GM18909 (cell line): ENCODE data around the gene SLC49A4.

Experiments used
- ATAC-seq: cut with Tn5 transposase; IDR thresholded peaks from one replicate; pipeline ENCODE4 v1.9.1; 2021; ENCODE audit warnings: mild to moderate bottlenecking; ENCODE audit not compliant: unreplicated experiment, poor library complexity

The SLC49A4 gene

DNA sequence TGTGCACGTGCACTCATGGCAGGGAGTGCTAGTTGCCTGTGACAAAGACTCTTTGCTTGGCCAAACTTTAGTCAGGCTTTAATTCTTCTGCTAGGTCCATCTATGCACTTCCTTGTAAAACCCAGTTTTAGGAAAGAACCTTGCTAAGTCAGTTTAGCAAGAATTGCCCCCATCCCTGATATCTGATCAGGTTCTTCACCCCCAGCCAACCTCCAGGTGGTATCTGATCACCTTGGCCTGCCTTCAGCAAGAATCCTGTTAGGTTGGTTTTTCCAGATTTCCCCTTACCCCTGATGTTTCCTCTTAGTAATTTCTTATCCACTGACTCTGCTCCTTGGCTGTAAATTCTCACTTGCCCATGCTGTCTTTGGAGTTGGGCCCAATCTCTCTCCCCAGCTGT is 9.6 kb upstream of the SLC49A4 start:
- ATAC-seq: no peak

DNA sequence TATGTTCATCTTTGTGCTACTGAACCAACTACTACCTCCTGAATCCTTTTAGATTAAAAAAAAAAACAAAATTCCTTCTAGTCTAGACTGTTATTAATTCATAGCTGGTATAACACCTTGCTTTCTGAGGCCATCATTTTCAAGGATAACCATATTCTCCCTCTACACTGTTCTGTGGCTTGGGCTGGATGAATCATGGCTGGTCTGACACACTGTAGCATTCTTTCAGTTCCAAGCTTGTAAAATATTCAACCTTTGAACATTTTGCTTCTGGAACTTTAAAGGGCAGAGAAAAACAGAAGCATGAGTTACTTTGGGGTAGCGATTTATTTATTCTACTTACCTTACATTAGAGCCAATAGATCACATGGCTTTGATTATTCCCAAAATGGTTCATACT is 8.8 kb upstream of the SLC49A4 start:
- ATAC-seq: no peak

DNA sequence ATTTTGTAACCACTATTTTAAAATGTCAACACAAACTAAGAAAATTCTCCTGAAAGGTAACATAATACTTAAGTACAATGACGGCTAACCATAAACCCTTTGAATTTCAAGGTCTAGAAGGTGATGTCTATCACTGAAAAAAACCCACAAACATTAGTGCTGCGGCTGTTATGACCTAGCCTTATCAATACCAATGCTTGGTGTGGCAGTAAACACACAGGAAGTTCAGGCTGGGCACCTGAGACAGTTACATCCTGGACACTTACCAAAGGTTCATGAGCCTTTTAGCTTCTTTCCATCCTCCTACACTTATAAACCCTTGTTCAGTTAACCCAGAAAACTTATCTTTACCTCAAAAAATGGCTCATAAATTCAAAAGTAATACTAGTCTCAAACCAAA is 7.0 kb upstream of the SLC49A4 start:
- ATAC-seq: no peak

DNA sequence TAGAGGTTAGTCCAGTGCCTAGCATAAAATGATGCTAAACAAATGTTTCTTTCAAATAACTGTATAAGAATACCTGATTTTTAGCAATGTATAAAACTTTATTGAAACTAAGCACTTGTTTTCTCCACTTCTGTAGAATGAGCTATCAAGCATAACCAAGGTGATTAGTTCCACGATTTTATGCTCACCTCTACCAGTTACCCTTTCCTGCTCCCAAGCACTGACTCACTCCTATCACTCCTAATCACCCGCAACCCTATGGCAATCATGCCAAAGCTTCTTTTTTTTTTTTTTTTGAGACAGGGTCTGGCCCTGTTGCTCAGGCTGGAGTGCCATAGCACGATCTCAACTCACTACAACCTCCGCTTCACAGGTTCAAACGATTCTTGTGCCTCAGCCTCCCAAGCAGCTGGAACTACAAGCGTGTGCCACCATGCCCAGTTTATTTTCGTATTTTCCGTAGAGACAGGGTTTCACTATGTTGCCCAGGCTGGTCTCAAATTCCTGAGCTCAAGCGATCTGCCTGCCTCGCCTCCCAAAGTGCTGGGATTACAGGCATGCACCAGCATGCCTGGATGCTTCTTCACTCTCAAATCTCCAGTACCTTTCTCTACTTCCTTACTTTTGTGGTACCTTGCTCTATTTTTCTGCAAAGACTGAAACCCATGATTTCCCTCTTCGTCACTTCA is 5.1 kb upstream of the SLC49A4 start:
- ATAC-seq: no peak

DNA sequence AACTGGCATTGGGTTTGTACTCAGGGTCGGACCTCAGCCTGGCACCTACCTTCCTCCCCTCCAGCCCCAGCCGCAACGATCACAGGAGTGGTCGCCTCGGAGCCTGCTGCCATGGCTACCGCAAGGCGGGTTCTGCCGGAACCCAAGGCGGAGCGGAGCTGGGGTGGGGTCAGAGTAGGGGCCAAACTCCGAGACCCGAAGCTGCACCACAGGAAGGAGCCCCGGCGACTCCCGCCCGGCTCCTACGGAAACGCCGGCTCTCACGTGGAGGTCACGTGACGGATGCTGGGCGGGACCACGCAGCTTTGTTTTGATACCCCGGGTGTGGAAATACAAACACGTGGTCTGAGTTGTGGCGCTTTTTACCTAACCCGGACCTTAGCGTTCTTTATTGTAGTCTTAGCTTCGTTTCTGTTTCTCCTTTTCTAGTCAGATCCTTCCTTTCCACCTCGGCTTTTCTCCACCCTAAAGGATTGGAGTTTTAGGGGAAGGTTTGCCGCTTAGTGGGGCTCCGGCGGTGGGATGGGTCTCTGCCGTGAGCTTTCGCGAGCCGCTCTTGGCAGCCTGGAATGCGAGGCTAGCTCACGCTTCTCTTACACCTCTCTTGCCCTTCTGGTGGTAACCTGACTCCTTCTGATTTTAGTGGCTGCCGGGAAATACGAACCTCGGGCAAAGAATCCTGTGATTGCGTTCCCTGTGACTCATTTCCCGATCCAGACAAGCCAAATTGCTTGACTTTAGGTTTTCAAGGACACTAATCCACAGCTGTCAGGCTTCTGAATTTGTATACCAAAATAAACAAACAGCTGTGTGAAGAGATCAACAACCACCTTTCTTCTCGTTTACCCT is 1.1 kb upstream of the SLC49A4 start, which contains the start of gene HSPBAP1:
Gene HSPBAP1, minus strand, starts transcription at position 264 of the 849 bp plus-strand sequence. Its CDS starts 151 bp downstream, at position 113.
- peak; percentile 65 for ATAC-seq

DNA sequence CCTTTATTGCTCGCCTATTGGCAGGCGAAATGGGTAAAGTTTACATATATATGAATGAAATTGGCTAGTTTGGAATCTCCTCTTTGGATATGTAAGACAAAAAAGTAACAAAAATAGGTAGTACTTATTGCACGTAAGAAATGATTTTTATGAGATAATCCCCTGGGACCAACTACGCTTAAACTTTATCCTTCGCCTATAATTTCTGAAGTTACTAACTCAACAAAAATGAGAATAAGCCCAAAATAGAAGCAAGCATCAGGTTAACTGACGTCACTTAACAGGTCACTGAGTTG is 438 bp upstream of the SLC49A4 start:
- ATAC-seq: no peak

DNA sequence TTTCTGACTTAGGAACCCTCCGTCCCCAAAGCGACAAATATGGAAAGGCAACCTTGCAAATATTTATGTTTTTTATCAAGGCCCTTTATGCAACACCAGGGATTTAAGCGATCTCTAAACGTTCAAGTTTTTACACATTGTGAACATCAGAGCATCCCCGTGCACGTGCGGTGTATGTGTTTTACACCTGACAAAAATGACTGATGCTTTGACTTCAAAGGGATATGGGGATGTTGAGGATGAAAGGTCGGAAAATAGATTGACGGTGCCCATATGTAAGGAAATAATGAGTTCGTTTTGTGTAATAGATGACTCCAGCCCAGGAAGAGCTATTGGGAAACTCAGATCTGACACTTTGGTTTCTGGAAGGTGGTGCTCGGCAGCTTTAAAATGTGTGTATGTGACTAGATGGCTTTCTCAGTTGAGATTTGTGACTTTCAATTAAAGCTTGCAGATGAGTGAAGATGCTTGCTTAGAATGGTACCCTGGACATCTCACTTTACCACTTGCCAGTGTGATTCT is 866 bp downstream of the SLC49A4 start:
- ATAC-seq: no peak

DNA sequence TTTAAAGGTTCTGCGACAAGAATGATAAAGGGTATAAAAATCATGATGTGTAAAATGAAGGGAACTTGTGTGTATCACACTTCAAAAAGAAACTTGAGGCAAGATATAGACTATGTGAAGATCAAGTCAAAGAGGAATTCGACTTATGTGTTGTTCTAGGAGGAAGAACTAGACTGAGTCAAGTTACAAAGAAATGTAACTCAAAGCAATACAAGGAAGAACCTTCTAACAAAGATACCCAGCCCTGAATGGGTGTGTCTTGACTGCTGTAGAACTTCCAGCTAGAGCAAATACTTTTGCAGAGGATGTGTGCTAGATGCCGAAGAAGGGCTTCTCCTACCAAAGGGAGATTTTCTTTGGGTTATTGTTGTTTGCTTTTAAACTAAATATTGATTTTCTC is 2.4 kb downstream of the SLC49A4 start:
- no peak for ATAC-seq

DNA sequence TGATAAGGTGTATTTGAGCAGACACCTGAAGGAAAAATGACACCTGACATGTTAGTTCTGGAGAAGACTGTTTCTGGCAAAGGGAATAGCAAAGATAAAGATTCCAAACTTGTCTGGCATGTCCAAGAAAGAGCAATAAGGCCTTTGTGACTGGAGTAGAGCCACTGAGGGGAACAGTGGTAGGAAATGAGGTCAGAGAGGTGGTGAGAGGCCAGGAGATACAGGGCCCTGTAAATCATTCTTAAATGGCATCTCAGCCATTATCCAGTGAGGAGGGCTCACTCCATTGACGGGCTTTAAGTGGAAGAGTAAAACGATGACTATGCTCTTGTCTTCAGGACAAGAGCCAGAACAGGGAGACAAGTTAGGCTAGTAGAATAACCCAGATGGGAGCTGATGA is 4.5 kb downstream of the SLC49A4 start:
- no peak for ATAC-seq

DNA sequence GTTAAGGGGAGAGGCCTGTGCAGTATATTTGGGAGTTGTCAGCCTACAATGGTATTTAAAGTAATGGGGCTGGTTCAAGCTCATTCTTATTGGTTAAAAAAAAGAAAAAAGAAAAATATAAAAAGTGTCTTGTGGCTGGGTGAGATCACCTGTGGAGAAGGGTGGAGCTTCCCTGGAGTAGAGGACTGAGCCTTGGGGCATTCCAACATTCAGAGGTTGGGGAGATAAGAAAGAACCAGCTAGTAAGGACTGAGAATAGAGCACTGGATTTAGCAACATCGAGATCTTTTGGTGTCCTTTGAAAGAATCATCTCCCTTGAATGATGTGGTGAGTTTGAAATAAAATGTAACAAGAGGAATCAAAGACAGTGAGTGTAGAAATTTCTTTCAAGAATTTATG is 5.2 kb downstream of the SLC49A4 start:
- ATAC-seq: no peak

DNA sequence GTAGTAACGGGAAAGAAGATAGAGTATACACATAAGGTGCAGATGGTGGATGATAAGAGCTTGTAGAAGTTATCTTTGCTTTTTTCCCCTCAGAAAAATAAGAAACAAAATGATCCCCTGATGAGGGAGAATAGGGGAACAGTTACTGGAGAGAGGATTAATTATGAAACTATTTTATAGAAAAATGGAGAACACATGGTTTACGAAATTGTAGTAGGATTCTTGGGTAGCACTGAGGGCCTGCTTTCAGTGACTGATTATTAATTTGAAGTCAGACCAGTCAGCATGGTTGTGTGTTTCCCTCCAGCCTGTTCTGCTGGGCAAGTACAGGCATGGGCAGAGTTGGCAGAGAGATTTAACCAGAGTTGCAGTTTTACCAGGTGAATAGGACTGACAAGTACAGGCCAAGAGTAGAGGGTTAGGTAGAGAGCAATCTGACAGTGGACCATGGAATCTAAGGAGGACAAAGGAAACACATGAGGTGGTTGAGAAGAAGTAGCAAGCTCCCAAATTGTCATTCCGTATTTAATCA is 5.9 kb downstream of the SLC49A4 start:
- no peak for ATAC-seq

DNA sequence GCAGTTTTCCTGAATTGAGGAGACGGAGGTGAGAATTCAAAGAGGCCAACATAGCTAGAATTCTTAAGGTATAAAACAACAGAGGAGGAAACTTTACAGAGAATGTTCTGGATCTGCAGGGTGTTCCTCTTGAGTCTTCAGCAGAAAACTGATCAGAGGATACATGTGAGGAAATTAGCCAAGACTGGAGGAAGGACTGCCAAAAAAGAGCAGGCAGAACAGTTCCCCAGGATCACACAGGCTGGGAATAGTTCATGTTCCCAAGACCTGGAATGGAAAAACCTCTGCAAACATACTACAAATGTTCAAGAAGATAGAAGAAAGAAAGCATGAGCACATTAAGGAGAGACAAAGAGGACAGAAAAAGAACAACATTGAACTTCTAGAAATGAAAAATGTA is 7.5 kb downstream of the SLC49A4 start:
- ATAC-seq: no peak

DNA sequence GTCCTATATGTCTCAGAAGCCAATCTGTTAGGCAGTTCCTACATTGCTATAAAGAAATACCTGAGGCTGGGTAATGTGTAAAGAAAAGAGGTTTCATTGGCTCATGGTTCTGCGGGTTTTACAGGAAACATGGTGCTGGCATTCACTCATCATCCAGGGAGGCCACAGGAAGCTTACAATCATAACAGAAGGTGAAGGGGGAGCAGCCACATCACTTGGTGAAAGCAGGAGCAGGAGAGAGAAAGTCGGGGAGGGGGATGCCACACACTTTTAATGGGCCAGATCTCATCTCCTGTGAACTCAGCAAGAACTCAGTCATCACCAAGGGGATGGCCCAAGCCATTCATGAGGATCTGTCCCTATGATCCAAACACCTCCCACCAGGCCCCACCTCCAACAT is 9.1 kb downstream of the SLC49A4 start:
- ATAC-seq: no peak

DNA sequence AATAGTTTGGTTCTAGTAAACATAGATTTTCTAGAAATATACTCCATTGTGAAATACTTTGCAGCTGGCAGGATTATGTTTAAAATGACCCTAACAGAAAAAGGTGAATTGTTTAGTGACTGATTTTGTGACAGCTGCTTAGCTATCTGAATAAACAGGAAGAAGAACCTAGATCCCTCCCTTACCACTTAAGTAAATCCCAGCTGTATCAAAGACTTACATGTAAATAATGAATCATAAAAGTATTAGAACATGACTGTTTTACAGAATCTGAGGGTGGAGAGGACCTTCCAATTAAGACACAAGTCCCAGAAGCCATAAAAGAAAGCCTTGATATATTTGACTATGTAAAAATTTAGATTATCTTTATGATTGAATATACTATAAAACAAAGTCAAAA is 15.9 kb downstream of the SLC49A4 start:
- ATAC-seq: no peak

DNA sequence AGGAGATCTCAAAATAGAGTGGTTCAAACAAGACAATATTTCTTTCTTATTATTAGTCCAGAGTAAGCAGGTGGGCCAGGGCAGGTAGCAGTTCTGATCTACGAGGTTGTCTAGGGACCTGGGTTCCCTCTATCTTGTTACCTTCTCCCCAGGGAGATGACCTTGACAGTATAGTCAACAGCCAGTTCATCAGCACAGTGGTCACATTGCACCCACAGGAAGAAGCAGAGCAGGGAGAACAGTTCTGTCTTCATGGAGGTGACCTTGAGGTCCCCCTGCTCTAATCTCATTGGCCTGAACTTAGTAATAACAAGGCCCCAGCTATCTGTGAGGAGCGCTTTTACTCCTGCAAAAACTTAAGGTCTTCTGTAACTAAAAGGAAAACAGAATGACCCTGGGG is 21.7 kb downstream of the SLC49A4 start:
- no peak for ATAC-seq

DNA sequence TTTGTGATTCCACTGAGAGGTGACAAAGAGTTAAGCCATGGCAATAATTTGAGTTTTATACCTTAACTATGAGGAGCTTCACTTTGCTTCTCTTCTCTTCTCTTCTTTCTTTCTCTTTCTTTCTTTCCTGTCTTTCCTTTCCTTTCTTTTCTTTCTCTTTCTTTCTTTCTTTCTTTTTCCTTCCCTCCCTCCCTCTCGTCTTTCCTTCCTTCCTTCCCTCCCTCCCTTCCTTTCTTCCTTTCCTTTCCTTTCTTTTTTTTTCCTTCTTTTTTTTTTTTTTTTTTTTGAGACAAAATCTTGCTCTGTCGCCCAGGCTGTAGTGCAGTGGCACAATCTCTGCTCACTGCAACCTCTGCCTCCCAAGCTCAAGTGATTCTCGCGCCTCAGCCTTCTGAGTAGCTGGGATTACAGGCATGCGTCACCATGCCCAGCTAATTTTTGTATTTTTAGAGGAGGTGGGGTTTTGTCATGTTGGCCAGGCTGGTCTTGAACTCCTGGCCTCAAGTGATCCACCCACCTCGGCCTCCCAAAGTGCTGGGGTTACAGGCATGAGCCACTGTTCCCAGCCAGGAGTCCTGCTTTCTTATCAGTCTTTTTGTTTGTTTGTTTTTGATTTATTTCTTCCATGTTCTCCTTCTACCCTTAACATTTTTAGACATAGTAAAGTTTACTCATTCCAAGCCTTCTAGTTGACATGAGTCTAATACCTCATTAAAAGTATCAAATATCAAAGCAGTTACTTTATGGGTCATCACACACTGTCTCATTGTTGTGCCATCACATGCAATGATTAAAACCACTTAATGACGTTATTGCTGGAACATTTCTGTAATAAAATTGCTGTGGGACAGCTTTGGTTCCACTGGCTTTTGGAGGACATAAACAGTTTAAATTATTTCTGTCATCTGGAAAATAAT is 29.9 kb downstream of the SLC49A4 start:
- no peak for ATAC-seq

DNA sequence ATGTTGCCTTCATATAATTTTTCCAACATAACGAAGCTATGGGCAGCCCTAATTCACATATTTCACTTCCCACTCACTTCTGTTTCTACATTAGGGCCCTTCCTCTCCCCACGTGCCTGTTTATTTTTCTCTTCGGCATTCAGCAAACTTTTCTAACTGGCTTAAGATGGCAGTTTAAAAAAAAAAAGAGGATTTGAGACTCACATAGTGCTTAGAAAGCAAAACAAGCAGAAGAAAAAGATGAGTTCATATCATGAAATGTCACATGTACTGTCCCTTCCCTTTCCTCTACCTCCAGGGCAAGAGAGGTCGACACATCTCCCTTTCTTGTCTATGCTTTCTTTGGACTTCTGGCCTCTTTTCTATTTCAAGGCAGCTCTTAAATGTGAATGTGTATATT is 30.6 kb downstream of the SLC49A4 start:
- no peak for ATAC-seq

DNA sequence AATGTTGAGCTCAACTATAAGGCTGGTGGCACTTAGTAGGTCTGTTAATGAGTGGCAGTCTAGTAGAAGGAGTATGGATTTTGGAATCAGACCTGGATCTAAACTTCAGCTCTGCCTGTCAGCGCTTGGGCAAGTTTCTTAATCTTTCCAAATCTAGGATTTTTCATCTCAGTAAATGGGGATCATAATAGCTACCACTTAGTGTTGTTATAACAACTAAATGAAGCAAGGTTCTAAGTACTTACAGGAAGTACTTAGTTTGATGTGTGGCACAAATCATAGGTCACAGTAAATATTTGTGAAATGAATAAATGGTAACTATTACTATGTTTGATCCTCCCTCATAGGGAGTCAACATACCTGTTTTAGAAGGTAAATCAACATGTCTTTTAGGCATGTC is 31.4 kb downstream of the SLC49A4 start:
- no peak for ATAC-seq

DNA sequence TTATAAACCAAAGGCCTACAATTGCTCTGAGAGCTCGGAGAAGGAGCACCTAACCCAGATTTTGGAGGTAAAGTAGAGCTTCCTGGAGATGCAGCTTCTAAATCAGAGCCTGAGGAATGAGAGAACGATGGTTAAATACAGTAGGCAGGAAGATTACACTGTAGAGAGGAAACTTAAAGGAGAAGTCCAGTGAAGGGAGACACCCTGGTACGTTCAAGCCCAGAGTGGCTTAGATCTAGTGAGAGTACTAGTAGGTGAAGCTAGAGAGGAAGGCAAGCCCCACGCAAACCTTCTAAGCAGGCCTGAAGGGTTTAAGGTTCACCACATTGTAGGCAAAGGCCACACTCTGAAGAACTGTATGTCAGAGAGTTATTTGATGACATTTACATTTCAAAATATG is 33.4 kb downstream of the SLC49A4 start:
- no peak for ATAC-seq

DNA sequence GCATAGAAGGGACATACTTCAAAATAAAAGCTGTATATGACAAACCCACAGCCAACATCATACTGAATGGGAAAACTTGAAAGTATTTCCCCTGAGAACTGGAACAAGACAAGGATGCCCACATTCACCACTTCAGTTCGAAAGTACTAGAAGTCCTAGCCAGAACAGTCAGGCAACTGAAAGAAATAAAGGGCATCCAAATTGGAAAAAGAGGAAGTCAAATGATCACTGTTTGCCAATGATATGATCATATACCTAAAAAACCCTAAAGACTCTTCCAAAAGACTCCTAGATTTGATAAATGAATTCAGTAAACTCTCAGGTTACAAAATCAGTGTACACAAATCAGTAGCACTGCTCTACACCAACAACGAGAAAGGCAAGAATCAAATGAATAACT is 40.7 kb downstream of the SLC49A4 start:
- ATAC-seq: no peak

DNA sequence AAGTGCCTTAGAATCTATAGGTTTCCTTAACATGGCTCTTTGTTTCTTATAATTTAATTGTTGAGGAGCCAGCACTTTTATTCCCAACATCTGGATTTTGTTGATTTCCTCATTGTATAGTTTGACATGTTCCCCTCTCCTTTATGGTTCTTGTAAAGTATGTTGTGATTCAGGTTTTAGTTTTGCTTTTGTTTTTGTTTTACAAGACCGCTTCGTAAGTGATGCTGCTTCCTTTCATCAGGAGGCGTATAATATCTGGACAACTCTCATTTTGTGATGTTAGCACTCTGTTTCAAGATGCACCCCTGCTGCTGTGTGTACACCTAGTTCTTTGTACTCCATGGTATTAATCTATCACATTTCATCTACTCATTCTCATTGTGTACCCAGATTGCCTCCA is 48.7 kb downstream of the SLC49A4 start:
- no peak for ATAC-seq
